HepG2 (cell line): ENCODE results near the gene CLTCL1.

ENCODE experiments used
- IRF2 ChIP-seq: IDR thresholded peaks from 2 replicates; pipeline ENCODE4 v1.6.1; 2018; ENCODE audit warnings: missing genetic modification reagents, missing compliant biosample characterization
- POLR2AphosphoS5 ChIP-seq: IDR thresholded peaks from 2 replicates; pipeline ENCODE4 v1.6.1; 2012; ENCODE audit warnings: low read depth, low read length
- TF ChIP-seq, protein P1 (sequence below): sonication (generic); formaldehyde crosslinking; IDR thresholded peaks from 2 replicates; pipeline ENCODE4 v1.5.0; 2020; ENCODE audit warnings: mild to moderate bottlenecking, missing genetic modification reagents, moderate library complexity

DNA sequence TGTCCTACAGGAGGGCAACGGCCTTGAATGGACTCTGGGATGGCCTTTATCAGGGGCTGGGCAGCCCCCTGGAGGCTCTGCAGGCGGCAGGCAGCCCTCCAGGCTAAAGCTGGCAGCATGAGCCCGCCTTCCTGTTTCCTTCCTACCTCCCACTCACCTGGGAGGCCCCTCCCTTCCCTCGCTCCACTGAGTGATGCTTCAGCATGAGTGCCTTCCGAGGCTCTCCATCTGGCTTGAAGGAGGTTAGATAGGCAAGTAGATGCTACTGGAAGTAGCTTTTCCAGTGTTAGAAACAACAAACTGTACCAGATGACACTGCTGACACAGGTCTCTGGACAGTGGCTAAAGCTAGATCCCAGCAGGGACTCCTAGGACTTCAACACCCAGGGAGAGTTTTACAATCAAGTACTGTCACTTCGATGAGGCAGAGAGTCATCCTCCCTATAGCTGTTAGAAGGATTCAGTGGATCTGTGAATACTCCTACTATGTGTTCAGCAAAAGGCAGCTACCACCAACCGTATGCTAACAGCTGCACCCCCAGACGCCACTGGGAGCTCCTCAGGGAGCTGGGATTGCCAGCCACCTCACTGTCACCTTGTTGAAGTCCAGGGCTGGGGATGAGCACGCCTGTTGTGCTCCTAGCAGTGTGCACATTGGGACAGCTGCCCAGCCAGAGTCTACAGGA is 108.9 kb downstream of the CLTCL1 start:
- TF ChIP-seq POLR2AphosphoS5 (no peak), IRF2 (CRISPR knock-in tag) (no peak)
- TF ChIP-seq, protein P1, sequence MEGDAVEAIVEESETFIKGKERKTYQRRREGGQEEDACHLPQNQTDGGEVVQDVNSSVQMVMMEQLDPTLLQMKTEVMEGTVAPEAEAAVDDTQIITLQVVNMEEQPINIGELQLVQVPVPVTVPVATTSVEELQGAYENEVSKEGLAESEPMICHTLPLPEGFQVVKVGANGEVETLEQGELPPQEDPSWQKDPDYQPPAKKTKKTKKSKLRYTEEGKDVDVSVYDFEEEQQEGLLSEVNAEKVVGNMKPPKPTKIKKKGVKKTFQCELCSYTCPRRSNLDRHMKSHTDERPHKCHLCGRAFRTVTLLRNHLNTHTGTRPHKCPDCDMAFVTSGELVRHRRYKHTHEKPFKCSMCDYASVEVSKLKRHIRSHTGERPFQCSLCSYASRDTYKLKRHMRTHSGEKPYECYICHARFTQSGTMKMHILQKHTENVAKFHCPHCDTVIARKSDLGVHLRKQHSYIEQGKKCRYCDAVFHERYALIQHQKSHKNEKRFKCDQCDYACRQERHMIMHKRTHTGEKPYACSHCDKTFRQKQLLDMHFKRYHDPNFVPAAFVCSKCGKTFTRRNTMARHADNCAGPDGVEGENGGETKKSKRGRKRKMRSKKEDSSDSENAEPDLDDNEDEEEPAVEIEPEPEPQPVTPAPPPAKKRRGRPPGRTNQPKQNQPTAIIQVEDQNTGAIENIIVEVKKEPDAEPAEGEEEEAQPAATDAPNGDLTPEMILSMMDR, result no peak
